ENCODE data around the gene DMAC2. TPM values are rescaled to one million over a fixed set of nuclear protein-coding genes. Genes with fewer than 3 reads are reported as not detected.
"Not testable (repeated sequence)": the region's sequence is repeated elsewhere in the genome, so short reads cannot be mapped to it uniquely, and the experiment has no call there.

Gene DMAC2
- total RNA-seq, 4 donors from 2014 or later = 39.1 to 53.1 (median 44.2) TPM

- H3K27ac ChIP-seq = no peak overlapping the region
- intact Hi-C loops (cut with DNase I) = no loop called here
- no peak for TF ChIP-seq POLR2A (IDR thresholded peaks at IDR 0.05)
- no peak for DNase-seq
- no peak overlapping the region for H3K4me3 ChIP-seq (replicated peaks in 1 of 3)
- WGBS, 2 donors = 75 to 85% methylated on average over 6 of the region's 6 CpGs
- H3K4me1 ChIP-seq = peaks cover 14 to 18% of the 10 kb centered on the region in 2 donors
- no peaks in the 10 kb centered on the region for H3K9me3 ChIP-seq
- no peaks in the 10 kb centered on the region for H3K27me3 ChIP-seq
- H3K36me3 ChIP-seq = peaks cover 0 to 8% of the 10 kb centered on the region in 2 donors
Measured at GRCh38 chr19:41395355-41395754, 44.4 kb downstream of the DMAC2 start.

- Histone ChIP-seq H3K4me1 (peaks cover 4 to 7% of the 10 kb centered on the region in 2 donors), H3K9me3 (no peaks in the 10 kb centered on the region), H3K27me3 (no peaks in the 10 kb centered on the region), H3K4me3 (replicated peaks in 1 of 3) (no peak overlapping the region), H3K27ac (no peak overlapping the region), H3K36me3 (peaks cover 6 to 12% of the 10 kb centered on the region in 2 donors)
- no peak for TF ChIP-seq POLR2A (IDR thresholded peaks at IDR 0.05)
- TF ChIP-seq CTCF (IDR thresholded peaks at IDR 0.05) = no peak
- intact Hi-C loops (cut with DNase I) = no loop called here
- no peak for DNase-seq
- WGBS, 2 donors = 83 to 95% methylated on average over 12 of the region's 12 CpGs
Measured at GRCh38 chr19:41392775-41393174, 46.9 kb downstream of the DMAC2 start.

- TF ChIP-seq POLR2A (IDR thresholded peaks at IDR 0.05) = no peak
- no peak for TF ChIP-seq CTCF (IDR thresholded peaks at IDR 0.05)
- H3K27me3 ChIP-seq = no peaks in the 10 kb centered on the region
- H3K4me3 ChIP-seq (replicated peaks in 1 of 3) = no peak overlapping the region
- no peak for DNase-seq
- peaks cover under 1 to 3% of the 10 kb centered on the region in 2 donors for H3K4me1 ChIP-seq
- 84 to 94% methylated on average over 11 of the region's 11 CpGs for WGBS, 2 donors
- H3K27ac ChIP-seq = no peak overlapping the region
- peaks cover 6 to 12% of the 10 kb centered on the region in 2 donors for H3K36me3 ChIP-seq
- intact Hi-C loops (cut with DNase I) = no loop called here
- H3K9me3 ChIP-seq = no peaks in the 10 kb centered on the region
Measured at GRCh38 chr19:41391618-41392017, 48.1 kb downstream of the DMAC2 start.

- Histone ChIP-seq H3K36me3 (peaks cover 6 to 8% of the 10 kb centered on the region in 2 donors), H3K4me1 (peaks cover 0 to 3% of the 10 kb centered on the region in 2 donors), H3K4me3 (replicated peaks in 1 of 3) (no peak overlapping the region), H3K9me3 (no peaks in the 10 kb centered on the region), H3K27ac (no peak overlapping the region), H3K27me3 (no peaks in the 10 kb centered on the region)
- no peak for DNase-seq
- intact Hi-C loops (cut with DNase I) = no loop called here
- TF ChIP-seq CTCF (IDR thresholded peaks at IDR 0.05) (no peak), POLR2A (IDR thresholded peaks at IDR 0.05) (no peak)
- WGBS, 2 donors = 93% methylated on average over 5 to 13 of the region's 13 CpGs
Measured at GRCh38 chr19:41386442-41386841, 53.3 kb downstream of the DMAC2 start.

- DNase-seq = no peak
- 71 to 81% methylated on average over 5 of the region's 5 CpGs for WGBS, 2 donors
- H3K9me3 ChIP-seq = no peaks in the 10 kb centered on the region
- no peak overlapping the region for H3K4me3 ChIP-seq (replicated peaks in 1 of 3)
- H3K4me1 ChIP-seq = peaks cover 0 to 3% of the 10 kb centered on the region in 2 donors
- intact Hi-C loops (cut with DNase I) = no loop called here
- no peak overlapping the region for H3K27ac ChIP-seq
- no peaks in the 10 kb centered on the region for H3K27me3 ChIP-seq
- no peak for TF ChIP-seq CTCF (IDR thresholded peaks at IDR 0.05)
- TF ChIP-seq POLR2A (IDR thresholded peaks at IDR 0.05) = no peak
- peaks cover 0 to 3% of the 10 kb centered on the region in 2 donors for H3K36me3 ChIP-seq
Measured at GRCh38 chr19:41384351-41384750, 55.4 kb downstream of the DMAC2 start.

GRCh38 chr19:41381536-41381935 lies 58.2 kb downstream of the DMAC2 start:
- H3K4me1 ChIP-seq; H3K9me3 ChIP-seq; H3K27me3 ChIP-seq; DNase-seq; H3K4me3 ChIP-seq (replicated peaks in 1 of 3); H3K27ac ChIP-seq; H3K36me3 ChIP-seq; intact Hi-C loops (cut with DNase I): not testable (repeated sequence)
- WGBS, 2 donors = 96 to 97% methylated on average over 8 of the region's 8 CpGs

Small RNAs within 50 kb of the gene (small RNA-seq; reads per million reads assigned to genes)
- not detected for gene RF00017

Other genes with a start within 250 kb of the DMAC2 start
- 1 to 10 TPM in 3 of 4 donors, not detected in 1; 1.0 to 2.3 (median 1.0) TPM for gene CYP2S1, start 246.7 kb downstream of the DMAC2 start, total RNA-seq
- 10 to 100 TPM; 17.5 to 61.3 (median 35.4) TPM for gene AXL, start 220.7 kb downstream of the DMAC2 start, total RNA-seq
- gene HNRNPUL1, start 175.5 kb downstream of the DMAC2 start, total RNA-seq = 100 to 1,000 TPM; 129 to 180 (median 150) TPM
- 10 to 100 TPM; 10.6 to 22.0 (median 19.3) TPM for gene CCDC97, start 129.7 kb downstream of the DMAC2 start, total RNA-seq
- 10 to 100 TPM in 3 of 4 donors, 1 to 10 TPM in 1; 9.6 to 13.7 (median 11.0) TPM for gene TGFB1, start 86.0 kb downstream of the DMAC2 start, total RNA-seq
- 10 to 100 TPM in 2 of 4 donors, 1 to 10 TPM in 2; 5.9 to 12.5 (median 9.9) TPM for gene B9D2, start 75.8 kb downstream of the DMAC2 start, total RNA-seq
- 10 to 100 TPM in 2 of 4 donors, 1 to 10 TPM in 2; 5.0 to 14.9 (median 9.0) TPM for gene TMEM91, start 63.4 kb downstream of the DMAC2 start, total RNA-seq
- gene EXOSC5, start 42.6 kb downstream of the DMAC2 start, total RNA-seq = 10 to 100 TPM; 11.8 to 20.7 (median 14.2) TPM
- gene BCKDHA, start 42.1 kb downstream of the DMAC2 start, total RNA-seq = 10 to 100 TPM; 57.4 to 90.9 (median 85.6) TPM
- gene B3GNT8, start 12.5 kb downstream of the DMAC2 start, total RNA-seq = 1 to 10 TPM in 2 of 4 donors, under 1 TPM in 1, not detected in 1; 0.59 to 2.4 (median 1.4) TPM
- gene ERICH4, start 3.2 kb upstream of the DMAC2 start, total RNA-seq = not detected
- 10 to 100 TPM in 1 of 4 donors, 1 to 10 TPM in 1, under 1 TPM in 1, not detected in 1; 0.56 to 34.8 (median 2.6) TPM for gene CEACAM21, start 136.3 kb upstream of the DMAC2 start, total RNA-seq
- gene CEACAM4, start 187.2 kb upstream of the DMAC2 start, total RNA-seq = 1 to 10 TPM in 1 of 4 donors, under 1 TPM in 1, not detected in 2; 0.73 to 3.5 TPM
- gene CEACAM7, start 248.4 kb upstream of the DMAC2 start, total RNA-seq = not detected